Breast epithelium (tissue), 3 donors: ENCODE results near the gene TEAD2.

Experiments
- CTCF ChIP-seq, 3 donors: fragments of 450-650 bp; IDR thresholded peaks; one replicate each; pipeline ENCODE4 v1.5.1; 2016 to 2017; ENCODE audit warnings: antibody characterized with exemption in 3 of 3, mild to moderate bottlenecking in 3 of 3, moderate library complexity in 3 of 3
- POLR2A ChIP-seq: fragments of 450-650 bp; IDR thresholded peaks from one replicate; pipeline ENCODE4 v1.6.1; 2016; ENCODE audit warnings: antibody characterized with exemption, mild to moderate bottlenecking, moderate library complexity
- POLR2AphosphoS5 ChIP-seq, 3 donors: sonication (generic); formaldehyde crosslinking; IDR thresholded peaks; one replicate each; pipeline ENCODE4 v1.6.1; 2017; ENCODE audit warnings: antibody characterized with exemption in 3 of 3

- TF ChIP-seq CTCF (IDR thresholded peaks at IDR 0.05) (no peak), POLR2A (no peak), POLR2AphosphoS5 (IDR thresholded peaks at IDR 0.05) (no peak)
These were observed 43.9 kb downstream of the TEAD2 start for GRCh38 chr19:49318296-49318695.
